A549 (cell line): ENCODE data around the gene OR5AR1. TPM values are rescaled to one million over a fixed set of nuclear protein-coding genes. Genes with fewer than 3 reads are reported as not detected.

ENCODE experiments used
- ATAC-seq, 2 experiments: fragments of 200-7000 bp in 1 of 2; fragments of >200 bp in 1 of 2; cut with Nextera tagmentation in 1 of 2; cut with Tn5 transposase in 1 of 2; 3 replicates each; pipeline versions ENCODE4 v1.8.0 to v1.9.1; 2018 to 2020; ENCODE audit warnings: mild to moderate bottlenecking in 1 of 2, moderate library complexity in 1 of 2
- CTCF ChIA-PET: fragments of 300-600 bp; sonication (Branson Sonifier 250); formaldehyde crosslinking; extraction: SDS; loops from one replicate; lab custom pipeline; 2021; ENCODE audit warnings: antibody characterized with exemption, inconsistent platforms; lab: Yijun Ruan, JAX
- POLR2A ChIA-PET: fragments of 350-600 bp; formaldehyde crosslinking; extraction: SDS; loops from one replicate; lab custom pipeline; 2021; ENCODE audit warnings: antibody characterized with exemption, inconsistent platforms; lab: Yijun Ruan, JAX
- DNase-seq, 2 experiments: peaks; one replicate each; pipeline versions ENCODE4 v3.0.0 to v3.0.0-alpha.2; 2011 to 2016; ENCODE audit warnings: low read depth in 1 of 2, low spot score in 1 of 2
- FAIRE-seq: peaks from 2 replicates; lab custom pipeline; 2011; peaks lifted over from hg19 to GRCh38; lab: Jason Lieb, UNC
- H3K27ac ChIP-seq, 2 experiments: fragments of >200 bp; sonication (Bioruptor Twin); formaldehyde crosslinking; 3 replicates each; pipeline ENCODE4 v1.5.1; 2016 to 2017
- H3K4me1 ChIP-seq: fragments of >200 bp; sonication (Bioruptor Twin); formaldehyde crosslinking; 3 replicates; pipeline ENCODE4 v1.6.1; 2016
- H3K4me2 ChIP-seq: fragments of >200 bp; sonication (Bioruptor Twin); formaldehyde crosslinking; 3 replicates; pipeline ENCODE4 v1.6.1; 2016
- H3K4me3 ChIP-seq: fragments of >200 bp; sonication (Bioruptor Twin); formaldehyde crosslinking; 3 replicates; pipeline ENCODE4 v1.5.1; 2016
- H3K9me3 ChIP-seq: fragments of >200 bp; sonication (Bioruptor Twin); formaldehyde crosslinking; 3 replicates; pipeline ENCODE4 v1.6.1; 2016
- ATOH8 ChIP-seq: fragments of 250-450 bp; sonication (Bioruptor Pico); IDR thresholded peaks from 2 replicates; pipeline ENCODE4 v1.5.0; 2020; ENCODE audit warnings: low read depth, mild to moderate bottlenecking, moderate library complexity
- CEBPB ChIP-seq, 2 experiments: fragments of >200 bp in 1 of 2; sonication (Bioruptor Twin) in 1 of 2; formaldehyde crosslinking in 1 of 2; IDR thresholded peaks; 2 replicates each; pipeline ENCODE4 v1.6.1; 2012 to 2016
- CHD2 ChIP-seq: fragments of 150-350 bp; IDR thresholded peaks from 2 replicates; pipeline ENCODE4 v1.6.1; 2014; ENCODE audit warnings: low read length; ENCODE audit not compliant: partially characterized antibody
- FOXS1 ChIP-seq: fragments of 250-450 bp; sonication (Bioruptor Pico); IDR thresholded peaks from 2 replicates; pipeline ENCODE4 v1.5.0; 2020; ENCODE audit warnings: mild to moderate bottlenecking, moderate library complexity
- HDAC2 ChIP-seq: fragments of 200-600 bp; sonication (generic); IDR thresholded peaks from 2 replicates; pipeline ENCODE4 v1.6.1; 2016
- HES2 ChIP-seq: fragments of >200 bp; sonication (Bioruptor Twin); formaldehyde crosslinking; IDR thresholded peaks from 2 replicates; pipeline ENCODE4 v1.6.1; 2016
- HOXB13 ChIP-seq: fragments of 250-450 bp; sonication (Bioruptor Pico); IDR thresholded peaks from 2 replicates; pipeline ENCODE4 v1.5.0; 2020; ENCODE audit warnings: low read depth, mild to moderate bottlenecking, moderate library complexity
- HOXB5 ChIP-seq: fragments of 250-450 bp; sonication (Bioruptor Pico); IDR thresholded peaks from 2 replicates; pipeline ENCODE4 v1.5.0; 2020; ENCODE audit warnings: mild to moderate bottlenecking, moderate library complexity
- JUN ChIP-seq, 2 experiments: fragments of >200 bp; sonication (Bioruptor Twin); formaldehyde crosslinking; IDR thresholded peaks; 2 replicates in 1 of 2; 3 replicates in 1 of 2; pipeline ENCODE4 v1.6.1; 2016 to 2017
- JUNB ChIP-seq: fragments of >200 bp; sonication (Bioruptor Twin); formaldehyde crosslinking; IDR thresholded peaks from 2 replicates; pipeline ENCODE4 v1.6.1; 2016
- MAFK ChIP-seq: fragments of 450-650 bp; IDR thresholded peaks from 2 replicates; pipeline ENCODE4 v1.6.1; 2014; ENCODE audit not compliant: partially characterized antibody
- MAX ChIP-seq: IDR thresholded peaks from 2 replicates; pipeline ENCODE4 v1.6.1; 2012
- MAZ ChIP-seq: fragments of 150-350 bp; IDR thresholded peaks from 2 replicates; pipeline ENCODE4 v1.6.1; 2014; ENCODE audit warnings: antibody characterized with exemption, low read depth, low read length, borderline replicate concordance
- NFE2L2 ChIP-seq: fragments of 150-350 bp; conservative IDR thresholded peaks from 2 replicates; pipeline ENCODE4 v1.6.1; 2014; ENCODE audit warnings: low read length
- NR3C1 ChIP-seq: fragments of >200 bp; sonication (Bioruptor Twin); formaldehyde crosslinking; IDR thresholded peaks from 3 replicates; pipeline ENCODE4 v1.6.1; 2017
- PBX3 ChIP-seq: IDR thresholded peaks from 2 replicates; pipeline ENCODE4 v1.6.1; 2012
- RARB ChIP-seq: fragments of 250-450 bp; sonication (Bioruptor Pico); IDR thresholded peaks from 2 replicates; pipeline ENCODE4 v1.8.0; 2021; ENCODE audit warnings: mild to moderate bottlenecking, moderate library complexity
- REST ChIP-seq: fragments of 200-600 bp; sonication (generic); IDR thresholded peaks from 2 replicates; pipeline ENCODE4 v1.6.1; 2016; ENCODE audit warnings: antibody characterized with exemption, mild to moderate bottlenecking, moderate library complexity
- RFX5 ChIP-seq: fragments of 450-650 bp; IDR thresholded peaks from 2 replicates; pipeline ENCODE4 v1.7.1; 2014; ENCODE audit warnings: antibody characterized with exemption, mild to moderate bottlenecking, moderate library complexity
- ZC3H11A ChIP-seq: fragments of 450-650 bp; IDR thresholded peaks from 2 replicates; pipeline ENCODE4 v1.6.1; 2014; ENCODE audit warnings: antibody characterized with exemption, mild to moderate bottlenecking
- ZSCAN20 ChIP-seq: fragments of 250-450 bp; sonication (Bioruptor Pico); IDR thresholded peaks from 2 replicates; pipeline ENCODE4 v1.8.0; 2022; ENCODE audit warnings: mild to moderate bottlenecking, moderate library complexity
- WGBS: methylation state at CpG from one replicate; pipeline ENCODE4 v1.1.6; 2017; ENCODE audit errors: missing lambda C conversion rate; 5-methylcytosine and 5-hydroxymethylcytosine counted together
- polyA plus RNA-seq, 4 experiments: library from polyadenylated mRNA; depleted of rRNA in 3 of 4; stranded (reverse); fragments of >200 nt; fragmentation: RNase III in 1 of 4; extraction: RNeasy Plus Mini Kit Qiagen cat#74134 plus additional on column Dnase treatment in 1 of 4; gene quantifications; 2 replicates in 3 of 4; 3 replicates in 1 of 4; pipeline ENCODE4 v1.2.3, GENCODE V29; 2011 to 2017

The OR5AR1 gene
- polyA plus RNA-seq, 2 of the 4 experiments (the other 2 are of a cell fraction): not detected

GRCh38 chr11:56625946-56626345 is 37.5 kb upstream of the OR5AR1 start:
- Histone ChIP-seq H3K9me3 (no peaks in the 10 kb centered on the region), H3K4me1 (peaks cover 3% of the 10 kb centered on the region; the same call in 1 of the 3 replicates), H3K4me2 (no peak overlapping the region), H3K4me3 (no peak overlapping the region), H3K27ac (no peak overlapping the region)
- no peak for DNase-seq
- ChIA-PET POLR2A (no interaction called here), CTCF (interaction anchor here (1.1 to 6.2 kb wide), 7 partner anchors 18 to 625 kb away, joined by 3 to 54 read pairs (median 8); no protein-coding TSS in a partner anchor)
- ATAC-seq: no peak
- WGBS: 64% methylated on average over 2 of the region's 2 CpGs
- FAIRE-seq: no peak
- TF ChIP-seq ZC3H11A (no peak), CHD2 (no peak), FOXS1 (no peak), ZSCAN20 (no peak), RARB (no peak), HES2 (no peak), NR3C1 (no peak), RFX5 (no peak), HOXB13 (no peak)
- TF ChIP-seq, all 56 proteins: peak for 0

- WGBS: 1% methylated on average over 2 of the region's 2 CpGs
- ChIA-PET CTCF (interaction anchor here (0.9 to 1.3 kb wide), 3 partner anchors 9 to 209 kb away, joined by 3 read pairs; no protein-coding TSS in a partner anchor), POLR2A (no interaction called here)
- no peak overlapping the region for H3K27ac ChIP-seq
- no peak overlapping the region for H3K4me2 ChIP-seq
- TF ChIP-seq RFX5 (no peak), ZC3H11A (no peak), JUNB (no peak), MAZ (no peak), MAX (no peak)
- no peaks in the 10 kb centered on the region for H3K4me1 ChIP-seq
- ATAC-seq: no peak
- no peak for DNase-seq
- peak; percentile 7 for FAIRE-seq
- H3K4me3 ChIP-seq: no peak overlapping the region
- H3K9me3 ChIP-seq: no peaks in the 10 kb centered on the region
These were observed 31.2 kb upstream of the OR5AR1 start for GRCh38 chr11:56632329-56632728.

- FAIRE-seq (no peak), DNase-seq (no peak), ATAC-seq (no peak)
- no peaks in the 10 kb centered on the region for H3K9me3 ChIP-seq
- no peak overlapping the region for H3K4me3 ChIP-seq
- no peak overlapping the region for H3K27ac ChIP-seq
- WGBS: 6% methylated on average over 2 of the region's 2 CpGs
- H3K4me1 ChIP-seq: no peaks in the 10 kb centered on the region
- CTCF ChIA-PET: no interaction called here
- POLR2A ChIA-PET: no interaction called here
- no peak for TF ChIP-seq RFX5
- TF ChIP-seq MAFK: no peak
- TF ChIP-seq NFE2L2: no peak
- TF ChIP-seq HOXB5 (CRISPR knock-in tag): no peak
- no peak for TF ChIP-seq CHD2
- no peak for TF ChIP-seq HDAC2
- no peak for TF ChIP-seq CEBPB (IDR thresholded peaks at IDR 0.05)
- no peak for TF ChIP-seq REST
- no peak for TF ChIP-seq PBX3
- TF ChIP-seq ATOH8 (CRISPR knock-in tag): no peak
- no peak for TF ChIP-seq JUN (IDR thresholded peaks at IDR 0.05)
- no peak overlapping the region for H3K4me2 ChIP-seq
These were observed 26.6 kb upstream of the OR5AR1 start for GRCh38 chr11:56636861-56637260.
